ENCODE results near the gene PRIM2. TPM values are rescaled to one million over a fixed set of nuclear protein-coding genes. Genes with fewer than 3 reads are reported as not detected.

PRIM2 gene
- total and polyA plus RNA-seq, 2 of the 4 experiments (the other 2 are of a cell fraction), result 11.8 to 37.5 TPM

DNA sequence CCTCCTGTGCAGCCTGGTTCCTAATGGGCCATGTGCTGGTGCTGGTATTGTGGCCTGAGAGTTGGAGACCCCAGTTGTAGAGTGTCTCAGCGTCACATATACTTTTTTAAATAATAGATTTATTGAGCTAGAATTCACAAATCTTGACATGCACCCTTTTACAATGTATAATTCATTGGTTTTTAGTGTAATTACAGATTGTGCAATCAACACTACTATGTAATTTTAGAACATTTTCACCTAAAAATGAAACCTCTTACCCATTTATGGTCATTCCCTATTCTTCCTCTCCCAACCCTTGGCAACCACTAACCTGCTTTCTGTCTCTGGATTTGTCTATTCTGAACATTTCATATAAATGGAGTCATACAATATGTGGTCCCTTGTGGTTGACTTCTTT lies 10.6 kb downstream of the PRIM2 start:
- no peak overlapping the region for H3K4ac ChIP-seq (ENCODE audit: low read depth, low read length)

More for the DNA sequence above, 10.6 kb downstream of the PRIM2 start:
- ATAC-seq (ENCODE audit: low read depth) (no peak), DNase-seq (no peak)
- Histone ChIP-seq H4K20me1 (ENCODE audit: insufficient read depth, low read length) (no peaks in the 10 kb centered on the region), H3K27ac (ENCODE audit: insufficient read depth, low read length) (no peak overlapping the region), H3K36me3 (ENCODE audit: control insufficient read depth, insufficient read depth, low read length) (peaks cover 29% of the 10 kb centered on the region), H2BK15ac (ENCODE audit: low read depth, low read length) (no peak overlapping the region), H3K4me1 (ENCODE audit: control insufficient read depth, insufficient read depth, low read length) (no peaks in the 10 kb centered on the region; the same call in 1 of the 2 replicates), H3K9ac (ENCODE audit: low read depth, low read length) (no peak overlapping the region), H2AFZ (replicated peaks; ENCODE audit: low read length, poor library complexity) (no peak overlapping the region), H3K56ac (ENCODE audit: extremely low read depth, insufficient read depth, low read length) (no peak overlapping the region), H2AK9ac (replicated peaks; ENCODE audit: low read depth, low read length, poor library complexity) (no peak overlapping the region), H3K4me2 (ENCODE audit: low read depth, low read length) (no peak overlapping the region), H2BK120ac (ENCODE audit: low read depth, low read length) (no peak overlapping the region), H3K9me1 (ENCODE audit: insufficient read depth, low read length) (no peaks in the 10 kb centered on the region), H2BK20ac (ENCODE audit: low read depth, low read length) (no peak overlapping the region), H3K9me3 (ENCODE audit: control insufficient read depth, insufficient read depth, low read length) (peaks cover 9% of the 10 kb centered on the region), H3K79me1 (ENCODE audit: low read depth in 1 of 2, low read length in 2 of 2) (peaks cover 15 to 29% of the 10 kb centered on the region in 2 experiments), H2BK5ac (ENCODE audit: low read depth, low read length, poor library complexity, severe bottlenecking) (no peak overlapping the region), H4K5ac (ENCODE audit: low read depth, low read length) (no peak overlapping the region), H3K23ac (ENCODE audit: low read depth, low read length) (no peak overlapping the region), H3K18ac (ENCODE audit: low read depth, low read length) (no peak overlapping the region), H2AK5ac (ENCODE audit: low read depth, low read length) (no peak overlapping the region), H3K4me3 (ENCODE audit: insufficient read depth, low read depth, low read length) (no peak overlapping the region), H3K27me3 (ENCODE audit: control insufficient read depth, insufficient read depth, low read length) (no peaks in the 10 kb centered on the region), H4K8ac (ENCODE audit: low read depth in 2 of 2, low read length in 2 of 2) (no peak overlapping the region), H4K91ac (ENCODE audit: insufficient read depth, low read depth, low read length) (no peak overlapping the region), H3K14ac (replicated peaks; ENCODE audit: low read depth, low read length) (no peak overlapping the region)
- TF ChIP-seq CEBPB (IDR thresholded peaks at IDR 0.05; ENCODE audit: low read depth, low read length) (peak; percentile 75), FOS (IDR thresholded peaks at IDR 0.05; ENCODE audit: low read depth, low read length) (no peak)
- BruUV-seq (replicated peaks), result no TSS peak
- no CpG with 5 or more reads among the region's 1 CpG for WGBS, 2 experiments (ENCODE audit: extremely low coverage in 2 of 2, insufficient read length in 1 of 2)
- intact Hi-C loops (cut with micrococcal nuclease), result no loop called here
- ChIA-PET CTCF (no interaction called here), POLR2A (ENCODE audit: unreplicated experiment) (no interaction called here)
- in situ Hi-C loops (cut with MboI; ENCODE audit: low sequenced_read_pairs), result no loop called here
- dilution Hi-C loops (cut with HindIII; ENCODE audit: low sequenced_read_pairs, unreplicated experiment), result no loop called here

All from IMR-90 (cell line).